Neural cell (in vitro differentiated cells): Measurements from ENCODE around the gene SLC35E4. TPM values are rescaled to one million over a fixed set of nuclear protein-coding genes. Genes with fewer than 3 reads are reported as not detected.
A peak's percentile ranks its signal among the peaks of the same experiment; 100 is the strongest.

Source experiments
- H2AFZ ChIP-seq: fragments of 200-600, 300-800 bp; sonication (generic), shearing (Covaris generic); 2 replicates; pipeline ENCODE4 v1.6.0; 2014; ENCODE audit warnings: low read depth, mild to moderate bottlenecking, antibody characterized with exemption, low read length, moderate library complexity
- H3F3A ChIP-seq: fragments of 200-600 bp; shearing (Covaris generic); 2 replicates; pipeline ENCODE4 v1.6.1; 2016; ENCODE audit warnings: mild to moderate bottlenecking, moderate library complexity, mixed read lengths, antibody characterized with exemption, low read length; ENCODE audit not compliant: insufficient read depth, poor library complexity, severe bottlenecking
- H3K27ac ChIP-seq: fragments of 200-600, 300-800 bp; sonication (generic), shearing (Covaris generic); 2 replicates; pipeline ENCODE4 v1.5.1; 2014; ENCODE audit warnings: mild to moderate bottlenecking, low read length, moderate library complexity
- H3K27me3 ChIP-seq: fragments of 300-800, 200-600 bp; sonication (generic), shearing (Covaris generic); 2 replicates; pipeline ENCODE4 v1.6.0; 2014; ENCODE audit warnings: mild to moderate bottlenecking, low read depth, low read length, moderate library complexity; ENCODE audit not compliant: insufficient read depth
- H3K36me3 ChIP-seq: fragments of 300-800, 200-600 bp; sonication (generic), shearing (Covaris generic); 2 replicates; pipeline ENCODE4 v1.5.1; 2014; ENCODE audit warnings: mild to moderate bottlenecking, antibody characterized with exemption, low read length, moderate library complexity; ENCODE audit not compliant: insufficient read depth
- H3K4me2 ChIP-seq: fragments of 300-800, 200-600 bp; sonication (generic), shearing (Covaris generic); 2 replicates; pipeline ENCODE4 v1.6.0; 2014; ENCODE audit warnings: mild to moderate bottlenecking, low read length
- H3K4me3 ChIP-seq: fragments of 300-800, 200-600 bp; sonication (generic), shearing (Covaris generic); 2 replicates; pipeline ENCODE4 v1.5.1; 2014; ENCODE audit warnings: mild to moderate bottlenecking, low read length, moderate library complexity
- H3K79me2 ChIP-seq: fragments of 200-600 bp; shearing (Covaris generic); replicated peaks from 2 replicates; pipeline ENCODE4 v1.6.0; 2014; ENCODE audit warnings: mild to moderate bottlenecking, low read length, moderate library complexity; ENCODE audit not compliant: insufficient read depth
- H3K9ac ChIP-seq: fragments of 300-800, 200-600 bp; sonication (generic), shearing (Covaris generic); 2 replicates; pipeline ENCODE4 v1.6.1; 2016; ENCODE audit warnings: mild to moderate bottlenecking, low read length, mixed read lengths
- H3K9me2 ChIP-seq: fragments of 200-600 bp; shearing (Covaris generic); 2 replicates; pipeline ENCODE4 v1.6.1; 2016; ENCODE audit warnings: mild to moderate bottlenecking, low read length, mixed read lengths; ENCODE audit not compliant: insufficient read depth
- H3K9me3 ChIP-seq: fragments of 200-600, 300-800 bp; sonication (generic), shearing (Covaris generic); 2 replicates; pipeline ENCODE4 v1.6.1; 2016; ENCODE audit warnings: mild to moderate bottlenecking, mixed run types, low read length, moderate library complexity, mixed read lengths
- H4K20me1 ChIP-seq: fragments of 200-600 bp; shearing (Covaris generic); 2 replicates; pipeline ENCODE4 v1.6.1; 2016; ENCODE audit warnings: mild to moderate bottlenecking, mixed run types; ENCODE audit not compliant: insufficient read depth
- CTCF ChIP-seq: fragments of 450-650 bp; IDR thresholded peaks from 2 replicates; pipeline ENCODE4 v1.5.1; 2014; ENCODE audit warnings: antibody characterized with exemption, mild to moderate bottlenecking, moderate library complexity; ENCODE audit not compliant: poor library complexity, severe bottlenecking
- EP300 ChIP-seq: fragments of 450-650 bp; conservative IDR thresholded peaks from 2 replicates; pipeline ENCODE4 v1.6.1; 2014; ENCODE audit warnings: antibody characterized with exemption, mild to moderate bottlenecking, moderate library complexity; ENCODE audit not compliant: poor library complexity, severe bottlenecking
- EZH2 ChIP-seq: fragments of 200-600, 300-800 bp; shearing (Covaris generic), sonication (generic); IDR thresholded peaks from 2 replicates; pipeline ENCODE4 v1.6.1; 2014; ENCODE audit warnings: antibody characterized with exemption, low read length, borderline replicate concordance, mild to moderate bottlenecking; ENCODE audit not compliant: insufficient read depth, poor library complexity, severe bottlenecking
- MXI1 ChIP-seq: fragments of 450-650 bp; conservative IDR thresholded peaks from 2 replicates; pipeline ENCODE4 v1.6.1; 2014; ENCODE audit warnings: antibody characterized with exemption, mild to moderate bottlenecking; ENCODE audit not compliant: poor library complexity, severe bottlenecking
- POLR2AphosphoS5 ChIP-seq: IDR thresholded peaks from 2 replicates; pipeline ENCODE4 v1.6.1; 2012
- RAD21 ChIP-seq: fragments of 450-650 bp; conservative IDR thresholded peaks from 2 replicates; pipeline ENCODE4 v1.6.1; 2014; ENCODE audit warnings: antibody characterized with exemption, mild to moderate bottlenecking, moderate library complexity
- REST ChIP-seq: IDR thresholded peaks from 2 replicates; pipeline ENCODE4 v1.6.1; 2012; ENCODE audit warnings: borderline replicate concordance
- SMC3 ChIP-seq: fragments of 450-650 bp; conservative IDR thresholded peaks from 2 replicates; pipeline ENCODE4 v1.6.1; 2014; ENCODE audit warnings: antibody characterized with exemption, mild to moderate bottlenecking, moderate library complexity; ENCODE audit not compliant: poor library complexity
- TAF1 ChIP-seq: IDR thresholded peaks from 2 replicates; pipeline ENCODE4 v1.6.1; 2012; ENCODE audit warnings: low read depth
- polyA plus RNA-seq: library from polyadenylated mRNA; depleted of rRNA; stranded (reverse); fragments of >200 nt; gene quantifications from 2 replicates; pipeline ENCODE4 v1.2.3, GENCODE V29; 2014

SLC35E4 gene
- polyA plus RNA-seq, 1 donor from 2014 or later = 5.5 TPM

GRCh38 chr22:30609260-30610185 lies 26.1 kb upstream of the SLC35E4 start:
- no peaks in the 10 kb centered on the region for H3K36me3 ChIP-seq
- no peaks in the 10 kb centered on the region for H4K20me1 ChIP-seq
- no peaks in the 10 kb centered on the region for H3F3A ChIP-seq
- no peaks in the 10 kb centered on the region for H3K27me3 ChIP-seq
- peaks cover 11% of the 10 kb centered on the region for H3K79me2 ChIP-seq
- H2AFZ ChIP-seq = no peak overlapping the region
- no peak overlapping the region for H3K4me2 ChIP-seq
- no peaks in the 10 kb centered on the region for H3K9me3 ChIP-seq
- peak overlapping the region; percentile 72 for H3K4me3 ChIP-seq
- no peak overlapping the region for H3K9ac ChIP-seq
- H3K9me2 ChIP-seq = no peaks in the 10 kb centered on the region
- TF ChIP-seq EP300 = no peak
- TF ChIP-seq SMC3 = no peak
- no peak for TF ChIP-seq EZH2
- TF ChIP-seq CTCF = no peak
- TF ChIP-seq RAD21 = no peak
- no peak for TF ChIP-seq POLR2AphosphoS5
- no peak for TF ChIP-seq MXI1
- TF ChIP-seq TAF1 = no peak
- TF ChIP-seq REST = no peak
- no peak overlapping the region for H3K27ac ChIP-seq

GRCh38 chr22:30610299-30610698 lies 25.3 kb upstream of the SLC35E4 start:
- TF ChIP-seq TAF1 (no peak), MXI1 (no peak), EP300 (no peak), RAD21 (no peak), POLR2AphosphoS5 (no peak), REST (no peak), CTCF (no peak)
- no peaks in the 10 kb centered on the region for H4K20me1 ChIP-seq
- H3K27me3 ChIP-seq = no peaks in the 10 kb centered on the region
- no peak overlapping the region for H3K4me3 ChIP-seq
- H3K4me2 ChIP-seq = no peak overlapping the region
- H3K36me3 ChIP-seq = no peaks in the 10 kb centered on the region
- no peaks in the 10 kb centered on the region for H3K9me3 ChIP-seq
- no peaks in the 10 kb centered on the region for H3F3A ChIP-seq
- H3K79me2 ChIP-seq = peaks cover 11% of the 10 kb centered on the region
- no peak overlapping the region for H2AFZ ChIP-seq
- H3K9me2 ChIP-seq = no peaks in the 10 kb centered on the region
- H3K9ac ChIP-seq = no peak overlapping the region
- H3K27ac ChIP-seq = no peak overlapping the region
